Mesenchymal stem cell (in vitro differentiated cells and primary cell): ENCODE results near the gene PIGM.

Experiments used
- DNase-seq: peaks from one replicate; pipeline ENCODE4 v3.0.0-alpha.2; 2013
- H2AFZ ChIP-seq: one replicate; pipeline ENCODE4 v1.6.1; 2013; ENCODE audit warnings: low read depth, mild to moderate bottlenecking, control low read depth, inconsistent platforms, low read length, moderate library complexity
- H2AK5ac ChIP-seq: 2 replicates; pipeline ENCODE4 v1.6.1; 2013; ENCODE audit warnings: low read length, moderate library complexity, mild to moderate bottlenecking, inconsistent platforms; ENCODE audit not compliant: severe bottlenecking
- H2BK120ac ChIP-seq: one replicate; pipeline ENCODE4 v1.6.1; 2013; ENCODE audit warnings: low read depth, mild to moderate bottlenecking, inconsistent platforms, low read length, moderate library complexity
- H2BK12ac ChIP-seq, 2 experiments: one replicate each; pipeline ENCODE4 v1.6.1; 2013; ENCODE audit warnings: inconsistent platforms in 2 of 2, low read length in 2 of 2, mild to moderate bottlenecking in 2 of 2, moderate library complexity in 2 of 2, control low read depth in 1 of 2
- H2BK15ac ChIP-seq: one replicate; pipeline ENCODE4 v1.6.1; 2013; ENCODE audit warnings: mild to moderate bottlenecking, low read depth, inconsistent platforms; ENCODE audit not compliant: poor library complexity, severe bottlenecking
- H2BK5ac ChIP-seq: 2 replicates; pipeline ENCODE4 v1.6.1; 2013; ENCODE audit warnings: low read depth, mild to moderate bottlenecking, low read length, control low read depth, inconsistent platforms; ENCODE audit not compliant: poor library complexity, severe bottlenecking
- H3K14ac ChIP-seq, 2 experiments: one replicate each; pipeline ENCODE4 v1.6.1; 2013; ENCODE audit warnings: inconsistent platforms in 2 of 2, low read length in 2 of 2, control low read depth in 1 of 2, mild to moderate bottlenecking in 1 of 2, moderate library complexity in 1 of 2
- H3K18ac ChIP-seq, 2 experiments: one replicate each; pipeline ENCODE4 v1.6.1; 2013; ENCODE audit warnings: inconsistent platforms in 2 of 2, low read length in 2 of 2, control low read depth in 1 of 2, low read depth in 1 of 2, mild to moderate bottlenecking in 1 of 2
- H3K23ac ChIP-seq, 2 experiments: one replicate each; pipeline ENCODE4 v1.6.1; 2013; ENCODE audit warnings: inconsistent platforms in 2 of 2, low read length in 2 of 2, mild to moderate bottlenecking in 2 of 2, moderate library complexity in 2 of 2, control low read depth in 1 of 2
- H3K27ac ChIP-seq: 2 replicates; pipeline ENCODE4 v1.5.1; 2013; ENCODE audit warnings: mild to moderate bottlenecking, moderate library complexity, low read length, control low read depth, inconsistent platforms; ENCODE audit not compliant: poor library complexity, severe bottlenecking
- H3K27me3 ChIP-seq, 2 experiments: 2 replicates each; pipeline versions ENCODE4 v1.6.1 to v1.7.0; 2013; ENCODE audit warnings: low read length in 2 of 2, mild to moderate bottlenecking in 2 of 2, moderate library complexity in 2 of 2, control low read depth in 1 of 2, inconsistent platforms in 1 of 2; ENCODE audit not compliant: control insufficient read depth in 1 of 2, insufficient read depth in 1 of 2
- H3K36me3 ChIP-seq, 2 experiments: 2 replicates each; pipeline versions ENCODE4 v1.6.1 to v1.7.0; 2013; ENCODE audit warnings: low read length in 2 of 2, control low read depth in 1 of 2, inconsistent platforms in 1 of 2, low read depth in 1 of 2, mild to moderate bottlenecking in 1 of 2; ENCODE audit not compliant: insufficient read depth in 2 of 2, control insufficient read depth in 1 of 2
- H3K4ac ChIP-seq, 2 experiments: one replicate each; pipeline ENCODE4 v1.6.1; 2013; ENCODE audit warnings: inconsistent platforms in 2 of 2, low read length in 2 of 2, mild to moderate bottlenecking in 2 of 2, moderate library complexity in 2 of 2, control low read depth in 1 of 2, low read depth in 1 of 2
- H3K4me1 ChIP-seq: 2 replicates; pipeline ENCODE4 v1.6.1; 2013; ENCODE audit warnings: low read depth, low read length, control low read depth; ENCODE audit not compliant: control insufficient read depth, insufficient read depth
- H3K4me2 ChIP-seq: 2 replicates; pipeline ENCODE4 v1.6.1; 2013; ENCODE audit warnings: low read length, mild to moderate bottlenecking, inconsistent platforms; ENCODE audit not compliant: poor library complexity, severe bottlenecking
- H3K4me3 ChIP-seq, 2 experiments: 2 replicates each; pipeline versions ENCODE4 v1.5.1 to v1.7.0; 2013; ENCODE audit warnings: low read length in 2 of 2, mild to moderate bottlenecking in 2 of 2, control low read depth in 1 of 2, low read depth in 1 of 2; ENCODE audit not compliant: insufficient read depth in 1 of 2
- H3K79me1 ChIP-seq: replicated peaks from 2 replicates; pipeline ENCODE4 v1.6.1; 2013; ENCODE audit warnings: mild to moderate bottlenecking, control low read depth, low read length, inconsistent platforms; ENCODE audit not compliant: poor library complexity, severe bottlenecking
- H3K9ac ChIP-seq: 2 replicates; pipeline ENCODE4 v1.7.0; 2013; ENCODE audit warnings: mild to moderate bottlenecking, low read length, moderate library complexity
- H3K9me3 ChIP-seq: 2 replicates; pipeline ENCODE4 v1.7.0; 2013; ENCODE audit warnings: mild to moderate bottlenecking, low read length; ENCODE audit not compliant: control insufficient read depth
- H4K8ac ChIP-seq: one replicate; pipeline ENCODE4 v1.6.1; 2013; ENCODE audit warnings: inconsistent platforms, mild to moderate bottlenecking, low read length, moderate library complexity
- H4K91ac ChIP-seq: one replicate; pipeline ENCODE4 v1.6.1; 2013; ENCODE audit warnings: mild to moderate bottlenecking, low read length, inconsistent platforms
- WGBS: methylation state at CpG from one replicate; pipeline ENCODE4 v1.1.7; 2013; ENCODE audit warnings: mixed read lengths; 5-methylcytosine and 5-hydroxymethylcytosine counted together

PIGM gene

GRCh38 chr1:160079448-160079847 is 47.7 kb upstream of the PIGM start:
- H3K9me3 ChIP-seq = no peaks in the 10 kb centered on the region
- H3K14ac ChIP-seq = no peak overlapping the region
- no peaks in the 10 kb centered on the region for H3K79me1 ChIP-seq
- no peak for DNase-seq
- H3K4ac ChIP-seq = no peak overlapping the region
- no peak overlapping the region for H4K8ac ChIP-seq
- no peak overlapping the region for H3K4me2 ChIP-seq
- H3K4me3 ChIP-seq = no peak overlapping the region
- WGBS = 79% methylated on average over 4 of the region's 4 CpGs
- no peak overlapping the region for H2BK15ac ChIP-seq
- peaks cover 8% of the 10 kb centered on the region for H3K4me1 ChIP-seq
- H4K91ac ChIP-seq = no peak overlapping the region
- no peak overlapping the region for H2BK12ac ChIP-seq
- H2BK120ac ChIP-seq = no peak overlapping the region
- H3K27ac ChIP-seq = no peak overlapping the region
- H2AK5ac ChIP-seq = no peak overlapping the region
- no peak overlapping the region for H3K18ac ChIP-seq
- H3K27me3 ChIP-seq = peaks cover 64 to 72% of the 10 kb centered on the region in 2 experiments
- H3K23ac ChIP-seq = no peak overlapping the region
- no peak overlapping the region for H3K9ac ChIP-seq
- no peak overlapping the region for H2AFZ ChIP-seq
- H2BK5ac ChIP-seq = no peak overlapping the region
- H3K36me3 ChIP-seq = peaks cover 0 to 6% of the 10 kb centered on the region in 2 experiments

- H3K9me3 ChIP-seq = no peaks in the 10 kb centered on the region
- H3K18ac ChIP-seq = no peak overlapping the region
- DNase-seq = peak; percentile 23
- no peak overlapping the region for H4K8ac ChIP-seq
- no peak overlapping the region for H2BK5ac ChIP-seq
- H3K27ac ChIP-seq = no peak overlapping the region
- H3K36me3 ChIP-seq = no peaks in the 10 kb centered on the region
- WGBS = 25% methylated on average over 7 of the region's 8 CpGs
- peaks cover 3% of the 10 kb centered on the region for H3K4me1 ChIP-seq
- H3K23ac ChIP-seq = no peak overlapping the region
- H3K4me3 ChIP-seq = no peak overlapping the region
- no peak overlapping the region for H2AFZ ChIP-seq
- peaks cover 58 to 68% of the 10 kb centered on the region in 2 experiments for H3K27me3 ChIP-seq
- no peaks in the 10 kb centered on the region for H3K79me1 ChIP-seq
- no peak overlapping the region for H2AK5ac ChIP-seq
- no peak overlapping the region for H2BK12ac ChIP-seq
- H3K4ac ChIP-seq = no peak overlapping the region
- no peak overlapping the region for H3K4me2 ChIP-seq
- no peak overlapping the region for H3K14ac ChIP-seq
- H3K9ac ChIP-seq = no peak overlapping the region
- no peak overlapping the region for H2BK120ac ChIP-seq
- H4K91ac ChIP-seq = no peak overlapping the region
- no peak overlapping the region for H2BK15ac ChIP-seq
Measured at GRCh38 chr1:160078512-160079195, 46.9 kb upstream of the PIGM start.

- H3K4ac ChIP-seq = no peak overlapping the region
- peaks cover 46 to 68% of the 10 kb centered on the region in 2 experiments for H3K27me3 ChIP-seq
- peaks cover 3% of the 10 kb centered on the region for H3K4me1 ChIP-seq
- no peak overlapping the region for H3K27ac ChIP-seq
- no peak overlapping the region for H4K8ac ChIP-seq
- no peak overlapping the region for H3K14ac ChIP-seq
- no peak overlapping the region for H3K4me3 ChIP-seq
- H2BK120ac ChIP-seq = no peak overlapping the region
- no peak overlapping the region for H3K4me2 ChIP-seq
- no peak overlapping the region for H2BK15ac ChIP-seq
- DNase-seq = no peak
- no peak overlapping the region for H2BK12ac ChIP-seq
- no peak overlapping the region for H3K18ac ChIP-seq
- no peak overlapping the region for H3K23ac ChIP-seq
- no peaks in the 10 kb centered on the region for H3K9me3 ChIP-seq
- no peak overlapping the region for H2AFZ ChIP-seq
- no peaks in the 10 kb centered on the region for H3K79me1 ChIP-seq
- H2BK5ac ChIP-seq = no peak overlapping the region
- no peaks in the 10 kb centered on the region for H3K36me3 ChIP-seq
- H2AK5ac ChIP-seq = no peak overlapping the region
- H3K9ac ChIP-seq = no peak overlapping the region
- H4K91ac ChIP-seq = no peak overlapping the region
Measured at GRCh38 chr1:160077486-160077885, 45.7 kb upstream of the PIGM start.

- Histone ChIP-seq H2BK12ac (no peak overlapping the region), H3K18ac (no peak overlapping the region), H3K36me3 (no peaks in the 10 kb centered on the region), H3K9me3 (no peaks in the 10 kb centered on the region), H4K91ac (no peak overlapping the region), H4K8ac (no peak overlapping the region), H3K27me3 (peaks cover 43 to 66% of the 10 kb centered on the region in 2 experiments), H2BK15ac (no peak overlapping the region), H2AK5ac (no peak overlapping the region), H3K9ac (no peak overlapping the region), H3K4me3 (no peak overlapping the region), H3K4ac (no peak overlapping the region), H3K4me2 (no peak overlapping the region), H2BK120ac (no peak overlapping the region), H3K4me1 (peaks cover 3% of the 10 kb centered on the region), H2BK5ac (no peak overlapping the region), H3K14ac (no peak overlapping the region), H3K27ac (no peak overlapping the region), H3K23ac (no peak overlapping the region), H3K79me1 (no peaks in the 10 kb centered on the region), H2AFZ (no peak overlapping the region)
- no peak for DNase-seq
- WGBS = 71% methylated on average over 3 of the region's 3 CpGs
Measured at GRCh38 chr1:160076295-160076694, 44.5 kb upstream of the PIGM start.
